ENCODE measurements around the gene KIAA1217. TPM values are rescaled to one million over a fixed set of nuclear protein-coding genes. Genes with fewer than 3 reads are reported as not detected.

KIAA1217 gene
- total RNA-seq, 1 donor from 2014 or later: 5.9 TPM

- no peak for DNase-seq
Measured at GRCh38 chr10:24554036-24554435, 345.1 kb downstream of the KIAA1217 start.

GRCh38 chr10:24556126-24556749, 347.3 kb downstream of the KIAA1217 start:
- no peak for DNase-seq

- DNase-seq: no peak
Measured at GRCh38 chr10:24556750-24557742, 348.1 kb downstream of the KIAA1217 start.

- DNase-seq: no peak
Measured at GRCh38 chr10:24561453-24561852, 352.5 kb downstream of the KIAA1217 start.

- no peak for DNase-seq
Measured at GRCh38 chr10:24568042-24568441, 359.1 kb downstream of the KIAA1217 start.

GRCh38 chr10:24569330-24569796, 360.4 kb downstream of the KIAA1217 start:
- no peak for DNase-seq

GRCh38 chr10:24569828-24570657, 361.1 kb downstream of the KIAA1217 start:
- DNase-seq: no peak

GRCh38 chr10:24570658-24571426, 361.9 kb downstream of the KIAA1217 start:
- DNase-seq: no peak

GRCh38 chr10:24571870-24572450, 363.0 kb downstream of the KIAA1217 start:
- DNase-seq: no peak

GRCh38 chr10:24574161-24574560, 365.2 kb downstream of the KIAA1217 start:
- no peak for DNase-seq

- DNase-seq: no peak
Measured at GRCh38 chr10:24574578-24575155, 365.7 kb downstream of the KIAA1217 start.

GRCh38 chr10:24575481-24576002, 366.6 kb downstream of the KIAA1217 start:
- no peak for DNase-seq

- DNase-seq: no peak
Measured at GRCh38 chr10:24579448-24579847, 370.5 kb downstream of the KIAA1217 start.

GRCh38 chr10:24579906-24580305, 371.0 kb downstream of the KIAA1217 start:
- DNase-seq: no peak

- DNase-seq: no peak
Measured at GRCh38 chr10:24589265-24589664, 380.3 kb downstream of the KIAA1217 start.

- no peak for DNase-seq
Measured at GRCh38 chr10:24590697-24591457, 381.9 kb downstream of the KIAA1217 start.

GRCh38 chr10:24596217-24596930, 387.4 kb downstream of the KIAA1217 start:
- DNase-seq: no peak

- DNase-seq: no peak
Measured at GRCh38 chr10:24597426-24597825, 388.5 kb downstream of the KIAA1217 start.
